ENCODE results near the gene PRKCQ. TPM values are rescaled to one million over a fixed set of nuclear protein-coding genes. Genes with fewer than 3 reads are reported as not detected.

PRKCQ gene
- total and polyA plus RNA-seq, 2 of the 4 experiments (the other 2 are of a cell fraction) = under 0.01 to 0.03 TPM

GRCh38 chr10:6600224-6600987 lies 20.3 kb upstream of the PRKCQ start:
- Histone ChIP-seq H3K4me1 (ENCODE audit: control insufficient read depth, insufficient read depth, low read length) (no peaks in the 10 kb centered on the region), H2BK120ac (ENCODE audit: low read depth, low read length) (no peak overlapping the region), H3K36me3 (ENCODE audit: control insufficient read depth, insufficient read depth, low read length) (no peaks in the 10 kb centered on the region), H3K9me1 (ENCODE audit: insufficient read depth, low read length) (no peaks in the 10 kb centered on the region), H4K91ac (ENCODE audit: insufficient read depth, low read depth, low read length) (no peak overlapping the region), H3K4me3 (ENCODE audit: insufficient read depth, low read depth, low read length) (no peak overlapping the region), H2BK20ac (ENCODE audit: low read depth, low read length) (no peak overlapping the region), H2AK5ac (ENCODE audit: low read depth, low read length) (no peak overlapping the region), H3K23ac (ENCODE audit: low read depth, low read length) (no peak overlapping the region), H3K4me2 (ENCODE audit: low read depth, low read length) (no peak overlapping the region), H2BK15ac (ENCODE audit: low read depth, low read length) (no peak overlapping the region), H4K5ac (ENCODE audit: low read depth, low read length) (no peak overlapping the region), H2AFZ (replicated peaks; ENCODE audit: low read length, poor library complexity) (no peak overlapping the region), H4K8ac (ENCODE audit: low read depth in 2 of 2, low read length in 2 of 2) (no peak overlapping the region), H2BK5ac (ENCODE audit: low read depth, low read length, poor library complexity, severe bottlenecking) (no peak overlapping the region), H3K14ac (replicated peaks; ENCODE audit: low read depth, low read length) (no peak overlapping the region), H2AK9ac (replicated peaks; ENCODE audit: low read depth, low read length, poor library complexity) (no peak overlapping the region), H4K20me1 (ENCODE audit: insufficient read depth, low read length) (no peaks in the 10 kb centered on the region), H3K27me3 (ENCODE audit: control insufficient read depth, insufficient read depth, low read length) (no peaks in the 10 kb centered on the region), H3K9ac (ENCODE audit: low read depth, low read length) (no peak overlapping the region), H3K27ac (ENCODE audit: insufficient read depth, low read length) (no peak overlapping the region), H3K9me3 (ENCODE audit: control insufficient read depth, insufficient read depth, low read length) (no peaks in the 10 kb centered on the region), H3K79me1 (ENCODE audit: low read depth in 1 of 2, low read length in 2 of 2) (no peaks in the 10 kb centered on the region), H3K56ac (ENCODE audit: extremely low read depth, insufficient read depth, low read length) (no peak overlapping the region), H3K4ac (ENCODE audit: low read depth, low read length) (no peak overlapping the region), H3K18ac (ENCODE audit: low read depth, low read length) (no peak overlapping the region)
- in situ Hi-C loops (cut with MboI; ENCODE audit: low sequenced_read_pairs) = no loop called here
- 81% methylated on average over 5 of the region's 7 CpGs; no CpG with 5 or more reads in 1 of the 2 experiments for WGBS, 2 experiments (ENCODE audit: extremely low coverage in 2 of 2, insufficient read length in 1 of 2)
- ChIA-PET POLR2A (ENCODE audit: unreplicated experiment) (no interaction called here), CTCF (no interaction called here)
- ATAC-seq (ENCODE audit: low read depth) = no peak
- no TSS peak for BruUV-seq (replicated peaks)
- no peak for TF ChIP-seq MAFK (IDR thresholded peaks at IDR 0.05; ENCODE audit: low read depth, low read length)
- TF ChIP-seq BHLHE40 (IDR thresholded peaks at IDR 0.05; ENCODE audit: low read depth, low read length) = no peak
- TF ChIP-seq RFX5 (IDR thresholded peaks at IDR 0.05; ENCODE audit: low read depth, low read length) = no peak
- no peak for TF ChIP-seq SMC3 (IDR thresholded peaks at IDR 0.05; ENCODE audit: low read depth, low read length)
- TF ChIP-seq MAZ (IDR thresholded peaks at IDR 0.05; ENCODE audit: borderline replicate concordance, low read depth, low read length) = no peak
- no peak for TF ChIP-seq FOS (IDR thresholded peaks at IDR 0.05; ENCODE audit: low read depth, low read length)
- no peak for TF ChIP-seq CHD1 (IDR thresholded peaks at IDR 0.05; ENCODE audit: low read depth, low read length)
- no peak for TF ChIP-seq MXI1 (IDR thresholded peaks at IDR 0.05; ENCODE audit: borderline replicate concordance, low read depth, low read length)
- no peak for DNase-seq
- intact Hi-C loops (cut with micrococcal nuclease) = no loop called here
- dilution Hi-C loops (cut with HindIII; ENCODE audit: low sequenced_read_pairs, unreplicated experiment) = no loop called here
